ENCODE data around the gene CYS1. TPM values are rescaled to one million over a fixed set of nuclear protein-coding genes. Genes with fewer than 3 reads are reported as not detected.

Gene CYS1
- total and polyA plus RNA-seq, 4 donors, result 0.07 to 4.1 (median 1.0) TPM

GRCh38 chr2:10007435-10007834 lies 72.8 kb downstream of the CYS1 start:
- H3K4me1 ChIP-seq (ENCODE audit: control insufficient read depth in 4 of 4, insufficient read depth in 4 of 4, low read length in 3 of 4), result peaks cover 11 to 32% (median 30%) of the 10 kb centered on the region in 4 donors
- no peak overlapping the region for H3K4me3 ChIP-seq (ENCODE audit: low read depth in 1 of 3, low read length in 3 of 3)
- H3K9me3 ChIP-seq (ENCODE audit: control insufficient read depth in 4 of 4, low read length in 3 of 4), result no peaks in the 10 kb centered on the region
- no peaks in the 10 kb centered on the region for H3K36me3 ChIP-seq (ENCODE audit: control insufficient read depth in 4 of 4, insufficient read depth in 3 of 4, low read depth in 1 of 4, low read length in 3 of 4)
- no peak for TF ChIP-seq EGR1 (IDR thresholded peaks at IDR 0.05; ENCODE audit: low read depth in 2 of 2)
- TF ChIP-seq, protein P1, sequence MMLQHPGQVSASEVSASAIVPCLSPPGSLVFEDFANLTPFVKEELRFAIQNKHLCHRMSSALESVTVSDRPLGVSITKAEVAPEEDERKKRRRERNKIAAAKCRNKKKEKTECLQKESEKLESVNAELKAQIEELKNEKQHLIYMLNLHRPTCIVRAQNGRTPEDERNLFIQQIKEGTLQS (IDR thresholded peaks at IDR 0.05), result no peak
- TF ChIP-seq NR2F2 (IDR thresholded peaks at IDR 0.05), result no peak
- no peak for TF ChIP-seq FOXA1 (IDR thresholded peaks at IDR 0.05)
- no peak for TF ChIP-seq FOXA2 (IDR thresholded peaks at IDR 0.05)
- TF ChIP-seq SP1 (IDR thresholded peaks at IDR 0.05), result no peak
- 93% methylated on average over 9 of the region's 9 CpGs for WGBS
- no peak overlapping the region for H3K9ac ChIP-seq (ENCODE audit: low read depth in 1 of 2, low read length in 2 of 2)
- DNase-seq (ENCODE audit: low spot score), result no peak
- no peak overlapping the region for H3K27ac ChIP-seq (ENCODE audit: low read depth in 1 of 2, low read length in 2 of 2)
- H3K27me3 ChIP-seq (ENCODE audit: control insufficient read depth in 4 of 4, insufficient read depth in 4 of 4, low read length in 3 of 4), result no peaks in the 10 kb centered on the region

Small RNA genes lying within 50 kb of the gene (small RNA-seq; reads per million reads assigned to genes)
- not detected for gene RF00568

Other genes with a start within 250 kb of the CYS1 start
- gene TAF1B, start 236.9 kb downstream of the CYS1 start, total RNA-seq, result 10 to 100 TPM in 1 of 2 donors, 1 to 10 TPM in 1; 7.4 to 17.2 TPM
- 1 to 10 TPM; 3.1 to 3.8 TPM for gene TAF1B, start 236.9 kb downstream of the CYS1 start, polyA plus RNA-seq
- 10 to 100 TPM in 1 of 2 donors, 1 to 10 TPM in 1; 6.2 to 13.7 TPM for gene GRHL1, start 128.7 kb downstream of the CYS1 start, total RNA-seq
- gene GRHL1, start 128.7 kb downstream of the CYS1 start, polyA plus RNA-seq, result 1 to 10 TPM; 3.6 to 6.0 TPM
- 10 to 100 TPM; 13.2 to 43.0 TPM for gene KLF11, start 36.9 kb downstream of the CYS1 start, total RNA-seq
- gene KLF11, start 36.9 kb downstream of the CYS1 start, polyA plus RNA-seq, result 10 to 100 TPM; 10.5 to 15.8 TPM
- 100 to 1,000 TPM in 1 of 2 donors, 1 to 10 TPM in 1; 4.4 to 124 TPM for gene RRM2, start 42.3 kb upstream of the CYS1 start, total RNA-seq
- 10 to 100 TPM in 1 of 2 donors, 1 to 10 TPM in 1; 3.9 to 32.7 TPM for gene RRM2, start 42.3 kb upstream of the CYS1 start, polyA plus RNA-seq
- gene HPCAL1, start 222.5 kb upstream of the CYS1 start, total RNA-seq, result 10 to 100 TPM; 17.3 to 18.1 TPM
- 10 to 100 TPM; 27.7 to 27.9 TPM for gene HPCAL1, start 222.5 kb upstream of the CYS1 start, polyA plus RNA-seq

Measured in liver (tissue), 10 donors.